Thyroid gland (tissue), 4 donors: ENCODE data around the gene CHST8. TPM values are rescaled to one million over a fixed set of nuclear protein-coding genes. Genes with fewer than 3 reads are reported as not detected.

Experiments used
- DNase-seq, 2 donors: peaks; one replicate each; pipeline ENCODE4 v3.0.0-alpha.2; 2019
- H3K27ac ChIP-seq, 3 donors: fragments of 200-600 bp; sonication (generic); 1 replicate in 2 of 3; 2 replicates in 1 of 3; pipeline ENCODE4 v1.5.1; 2016 to 2019; ENCODE audit warnings: mild to moderate bottlenecking in 1 of 3, moderate library complexity in 1 of 3
- H3K27me3 ChIP-seq: fragments of 200-600 bp; sonication (generic); one replicate; pipeline ENCODE4 v1.5.1; 2019
- H3K36me3 ChIP-seq, 2 donors: fragments of 200-600 bp; sonication (generic); one replicate each; pipeline ENCODE4 v1.5.1; 2016 to 2019
- H3K4me1 ChIP-seq, 2 donors: fragments of 200-600 bp; sonication (generic); one replicate each; pipeline ENCODE4 v1.5.1; 2017 to 2019
- H3K4me3 ChIP-seq, 3 donors: fragments of 200-600 bp; sonication (generic); replicated peaks in 1 of 3; 1 replicate in 2 of 3; 2 replicates in 1 of 3; pipeline ENCODE4 v1.5.1; 2016; ENCODE audit warnings: mild to moderate bottlenecking in 1 of 3
- H3K9me3 ChIP-seq: fragments of 200-600 bp; sonication (generic); one replicate; pipeline ENCODE4 v1.5.1; 2017
- POLR2A ChIP-seq, 2 donors: fragments of 450-650 bp; IDR thresholded peaks; one replicate each; pipeline ENCODE4 v1.6.1; 2017; ENCODE audit warnings: antibody characterized with exemption in 2 of 2, mild to moderate bottlenecking in 2 of 2, moderate library complexity in 1 of 2
- WGBS, 2 donors: methylation state at CpG; one replicate each; pipeline ENCODE4 v1.1.5; 2017; 5-methylcytosine and 5-hydroxymethylcytosine counted together
- intact Hi-C: fragments of 100-400 bp; cut with DNase I; formaldehyde crosslinking; loops from one replicate; pipeline ENCODE4 v1.15.1; 2023
- total RNA-seq, 4 donors: library from RNA; depleted of rRNA; stranded (reverse); fragments of >200 nt; gene quantifications; one replicate each; pipeline ENCODE4 v1.2.3, GENCODE V29; 2016
- TF ChIP-seq, protein P1 (sequence below), 6 experiments: fragments of 200-600 bp in 3 of 6; fragments of 450-650 bp in 3 of 6; sonication (generic) in 3 of 6; IDR thresholded peaks; one replicate each; pipeline ENCODE4 v1.5.1; 2016 to 2019; ENCODE audit warnings: antibody characterized with exemption in 6 of 6, mild to moderate bottlenecking in 2 of 6, inconsistent platforms in 1 of 6, moderate library complexity in 1 of 6

CHST8 gene
- total RNA-seq, 4 donors from 2014 or later = 0.83 to 2.6 (median 1.4) TPM; not detected in 1

DNA sequence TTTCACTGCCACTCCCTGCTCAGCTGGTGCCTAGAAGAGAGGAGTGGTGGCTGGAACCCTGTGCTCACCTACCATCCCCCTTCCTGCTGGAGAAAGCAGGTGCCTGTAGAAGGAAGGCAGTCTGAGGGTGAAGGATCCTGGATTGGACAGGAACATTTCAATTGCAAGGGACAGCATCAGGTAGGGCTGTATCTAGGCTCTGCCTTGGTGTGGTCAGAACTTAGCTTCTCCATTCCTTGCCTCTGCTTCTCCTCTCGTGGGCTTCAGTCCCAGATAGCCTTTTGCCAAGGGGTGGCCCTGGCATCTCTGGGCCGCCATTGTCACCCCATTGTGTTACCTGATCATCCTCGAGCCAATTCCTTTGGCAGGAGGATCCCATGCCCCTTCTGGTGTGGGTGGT, 101.8 kb downstream of the CHST8 start:
- TF ChIP-seq, protein P1, sequence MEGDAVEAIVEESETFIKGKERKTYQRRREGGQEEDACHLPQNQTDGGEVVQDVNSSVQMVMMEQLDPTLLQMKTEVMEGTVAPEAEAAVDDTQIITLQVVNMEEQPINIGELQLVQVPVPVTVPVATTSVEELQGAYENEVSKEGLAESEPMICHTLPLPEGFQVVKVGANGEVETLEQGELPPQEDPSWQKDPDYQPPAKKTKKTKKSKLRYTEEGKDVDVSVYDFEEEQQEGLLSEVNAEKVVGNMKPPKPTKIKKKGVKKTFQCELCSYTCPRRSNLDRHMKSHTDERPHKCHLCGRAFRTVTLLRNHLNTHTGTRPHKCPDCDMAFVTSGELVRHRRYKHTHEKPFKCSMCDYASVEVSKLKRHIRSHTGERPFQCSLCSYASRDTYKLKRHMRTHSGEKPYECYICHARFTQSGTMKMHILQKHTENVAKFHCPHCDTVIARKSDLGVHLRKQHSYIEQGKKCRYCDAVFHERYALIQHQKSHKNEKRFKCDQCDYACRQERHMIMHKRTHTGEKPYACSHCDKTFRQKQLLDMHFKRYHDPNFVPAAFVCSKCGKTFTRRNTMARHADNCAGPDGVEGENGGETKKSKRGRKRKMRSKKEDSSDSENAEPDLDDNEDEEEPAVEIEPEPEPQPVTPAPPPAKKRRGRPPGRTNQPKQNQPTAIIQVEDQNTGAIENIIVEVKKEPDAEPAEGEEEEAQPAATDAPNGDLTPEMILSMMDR (IDR thresholded peaks at IDR 0.05) = no peak
- Histone ChIP-seq H3K27me3 (no peaks in the 10 kb centered on the region), H3K9me3 (no peaks in the 10 kb centered on the region), H3K4me3 (no peak overlapping the region), H3K27ac (no peak overlapping the region), H3K4me1 (no peaks in the 10 kb centered on the region), H3K36me3 (no peaks in the 10 kb centered on the region)
- DNase-seq = no peak
- WGBS, 2 donors = 60 to 83% methylated on average over 2 to 3 of the region's 3 CpGs
- intact Hi-C loops = no loop called here

DNA sequence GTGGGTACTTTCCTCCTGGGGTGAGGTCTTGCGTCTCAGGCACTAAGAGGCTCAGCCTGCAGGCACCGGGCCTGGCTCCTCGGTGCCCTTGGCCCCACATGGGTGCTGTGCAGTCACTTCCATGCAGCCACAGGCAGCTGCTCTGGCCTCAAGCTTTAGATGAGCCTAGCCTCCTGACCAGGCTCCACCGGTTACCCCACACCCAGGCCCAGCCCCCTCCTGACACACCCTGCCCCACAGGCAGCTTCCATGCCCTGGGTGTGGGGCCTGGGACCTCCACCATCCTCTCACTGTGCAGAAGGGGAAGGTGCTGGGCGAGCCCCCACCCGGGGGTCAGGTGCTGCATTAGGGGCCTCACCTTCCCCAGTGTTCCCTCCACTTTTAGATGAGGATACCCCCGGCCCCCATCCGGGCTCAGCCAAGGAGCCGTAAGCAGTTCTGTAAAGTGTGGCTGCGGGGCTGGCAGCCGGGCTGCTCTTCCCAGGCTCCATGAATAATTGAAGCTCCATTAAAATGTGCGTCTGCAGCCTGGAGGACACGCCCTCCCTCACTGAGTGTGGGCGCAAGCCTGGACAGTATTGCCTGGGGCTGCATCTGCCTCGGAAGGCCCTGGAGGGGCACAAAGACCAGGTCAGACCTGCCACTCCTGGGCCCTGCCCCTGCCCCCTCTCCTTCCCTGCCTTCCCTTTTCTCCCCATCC, 102.4 kb downstream of the CHST8 start:
- Histone ChIP-seq H3K36me3 (no peaks in the 10 kb centered on the region), H3K4me1 (no peaks in the 10 kb centered on the region), H3K9me3 (no peaks in the 10 kb centered on the region), H3K27me3 (no peaks in the 10 kb centered on the region), H3K4me3 (no peak overlapping the region), H3K27ac (no peak overlapping the region)
- DNase-seq = no peak
- intact Hi-C loops = no loop called here
- TF ChIP-seq, protein P1 (IDR thresholded peaks at IDR 0.05) = no peak
- no peak for TF ChIP-seq POLR2A (IDR thresholded peaks at IDR 0.05)
- WGBS, 2 donors = 80 to 82% methylated on average over 11 to 12 of the region's 15 CpGs

DNA sequence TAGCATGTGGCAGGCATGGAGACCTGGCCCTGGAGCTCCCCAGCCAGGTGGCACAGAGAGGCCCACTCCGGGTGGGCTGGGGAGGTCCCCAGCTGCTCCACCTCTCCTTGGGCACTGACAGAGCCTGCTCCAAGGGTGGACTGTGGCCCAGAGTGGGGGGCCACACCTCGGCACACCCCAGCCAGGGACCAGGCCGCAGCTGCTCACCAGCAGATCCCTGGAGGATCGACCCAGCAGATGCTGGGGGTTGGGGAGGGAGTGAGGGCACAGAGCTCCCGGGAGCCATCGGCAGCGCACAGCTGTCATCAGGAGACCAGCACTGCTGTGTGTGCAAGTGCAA, 102.9 kb downstream of the CHST8 start:
- H3K4me3 ChIP-seq = no peak overlapping the region
- no peaks in the 10 kb centered on the region for H3K9me3 ChIP-seq
- no peaks in the 10 kb centered on the region for H3K36me3 ChIP-seq
- intact Hi-C loops = no loop called here
- H3K27me3 ChIP-seq = no peaks in the 10 kb centered on the region
- DNase-seq = no peak
- no peak overlapping the region for H3K27ac ChIP-seq
- no peaks in the 10 kb centered on the region for H3K4me1 ChIP-seq
- TF ChIP-seq POLR2A (IDR thresholded peaks at IDR 0.05) = no peak
- TF ChIP-seq, protein P1 (IDR thresholded peaks at IDR 0.05) = no peak
- 61 to 74% methylated on average over 4 to 7 of the region's 7 CpGs for WGBS, 2 donors

DNA sequence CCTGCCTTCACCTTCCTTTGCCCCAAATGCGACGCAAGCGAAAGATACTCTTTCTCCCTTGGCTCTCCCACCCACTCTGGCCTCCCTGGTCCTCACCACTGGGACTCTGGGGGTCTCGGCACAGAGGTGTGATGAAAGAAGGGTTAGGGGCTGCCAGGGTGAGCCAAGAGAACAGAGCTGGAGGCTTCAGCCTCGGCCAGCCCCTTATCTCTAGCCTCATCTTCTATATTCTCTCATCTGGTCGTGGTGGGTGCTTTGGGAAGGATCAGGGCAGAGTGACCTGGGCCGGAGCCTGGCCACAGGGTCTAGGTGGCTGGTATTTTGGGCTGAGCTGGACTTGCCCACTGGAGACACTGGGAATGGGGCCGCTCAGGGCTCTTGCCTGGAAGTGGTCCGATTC, 103.8 kb downstream of the CHST8 start:
- H3K4me1 ChIP-seq = no peaks in the 10 kb centered on the region
- 72 to 73% methylated on average over 9 of the region's 9 CpGs for WGBS, 2 donors
- DNase-seq = no peak
- intact Hi-C loops = no loop called here
- H3K27me3 ChIP-seq = no peaks in the 10 kb centered on the region
- H3K27ac ChIP-seq = no peak overlapping the region
- H3K36me3 ChIP-seq = no peaks in the 10 kb centered on the region
- no peaks in the 10 kb centered on the region for H3K9me3 ChIP-seq
- H3K4me3 ChIP-seq = no peak overlapping the region
- TF ChIP-seq POLR2A (IDR thresholded peaks at IDR 0.05) = no peak
- TF ChIP-seq, protein P1 (IDR thresholded peaks at IDR 0.05) = no peak

DNA sequence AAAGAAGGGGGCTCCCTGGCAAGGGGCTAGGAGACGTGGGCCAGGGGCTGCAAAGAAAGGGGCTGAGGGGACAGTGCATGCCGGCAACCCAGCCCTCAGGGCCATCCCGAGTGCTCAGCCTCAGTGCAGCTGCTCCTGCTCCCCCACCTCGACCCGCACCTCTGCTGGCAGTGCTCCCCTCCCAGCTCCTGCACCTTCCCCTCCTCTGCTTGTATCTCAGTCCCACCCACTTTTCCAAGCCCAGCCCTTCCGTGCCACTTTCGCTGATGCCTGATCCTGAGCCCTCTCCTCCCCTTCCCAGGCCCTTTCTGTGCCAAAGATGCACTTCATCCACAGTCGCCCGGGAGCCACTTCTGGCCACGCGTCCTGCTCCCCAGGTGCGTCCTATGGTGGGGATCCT, 105.0 kb downstream of the CHST8 start:
- Histone ChIP-seq H3K27me3 (no peaks in the 10 kb centered on the region), H3K27ac (no peak overlapping the region), H3K9me3 (no peaks in the 10 kb centered on the region), H3K4me1 (no peaks in the 10 kb centered on the region), H3K36me3 (no peaks in the 10 kb centered on the region), H3K4me3 (no peak overlapping the region)
- TF ChIP-seq, protein P1 (IDR thresholded peaks at IDR 0.05) = no peak
- no peak for TF ChIP-seq POLR2A (IDR thresholded peaks at IDR 0.05)
- intact Hi-C loops = no loop called here
- 54 to 55% methylated on average over 10 to 11 of the region's 12 CpGs for WGBS, 2 donors
- no peak for DNase-seq
